Activated CD4-positive, alpha-beta T cell treated with anti-CD3 and anti-CD28 coated beads, Interleukin-2, amount 50 U/mL, for 16 hours (primary cell): ENCODE measurements around the gene CTIF.

ENCODE experiments used
- DNase-seq: peaks from one replicate; pipeline ENCODE4 v3.0.0-alpha.2; 2020

Gene CTIF

DNA sequence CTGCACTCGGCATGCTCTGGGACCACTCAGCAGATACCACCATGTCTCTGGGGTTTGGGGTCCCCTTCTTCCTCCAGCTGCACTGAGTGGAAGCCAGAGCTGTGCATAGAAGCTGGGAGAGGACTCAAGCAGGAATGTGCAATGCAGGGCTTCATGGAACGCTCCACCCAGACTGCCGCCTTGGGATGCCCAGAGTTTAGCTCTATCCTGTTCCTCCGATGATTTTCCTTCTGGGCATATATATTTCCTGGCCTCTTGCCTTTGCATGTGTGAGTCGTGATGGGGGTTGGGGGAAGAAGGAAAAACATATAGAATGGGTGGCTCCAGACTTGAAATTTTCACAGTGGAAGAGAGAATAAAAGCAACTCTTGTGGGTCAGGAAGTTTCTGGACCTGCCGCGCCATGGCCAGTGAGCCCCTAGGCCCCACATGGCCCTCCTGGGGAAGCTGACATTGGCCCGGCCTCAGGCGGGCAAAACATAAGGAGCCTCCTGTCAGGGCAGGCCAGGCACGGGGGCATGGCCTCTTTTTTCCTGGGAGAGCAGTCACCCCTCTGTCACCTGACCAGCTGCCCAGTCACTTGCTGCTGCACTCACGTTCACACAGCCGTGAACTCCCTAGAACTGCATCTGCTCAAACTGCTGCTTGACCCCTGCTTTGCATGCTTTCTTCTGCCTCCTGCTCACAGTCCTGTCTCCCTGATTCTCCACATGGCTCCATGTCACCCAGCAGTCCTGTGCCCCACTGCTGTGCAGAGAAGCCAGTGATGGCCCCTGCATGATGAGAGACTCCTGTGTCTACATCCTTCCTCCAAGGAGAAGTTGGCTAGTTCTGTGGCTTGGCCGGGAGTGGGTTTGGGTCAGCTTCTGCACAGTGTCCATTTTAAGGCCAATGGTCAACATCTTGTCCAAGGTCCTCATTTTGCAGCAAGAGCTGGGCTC lies 197.8 kb downstream of the CTIF start:
- DNase-seq, result no peak

DNA sequence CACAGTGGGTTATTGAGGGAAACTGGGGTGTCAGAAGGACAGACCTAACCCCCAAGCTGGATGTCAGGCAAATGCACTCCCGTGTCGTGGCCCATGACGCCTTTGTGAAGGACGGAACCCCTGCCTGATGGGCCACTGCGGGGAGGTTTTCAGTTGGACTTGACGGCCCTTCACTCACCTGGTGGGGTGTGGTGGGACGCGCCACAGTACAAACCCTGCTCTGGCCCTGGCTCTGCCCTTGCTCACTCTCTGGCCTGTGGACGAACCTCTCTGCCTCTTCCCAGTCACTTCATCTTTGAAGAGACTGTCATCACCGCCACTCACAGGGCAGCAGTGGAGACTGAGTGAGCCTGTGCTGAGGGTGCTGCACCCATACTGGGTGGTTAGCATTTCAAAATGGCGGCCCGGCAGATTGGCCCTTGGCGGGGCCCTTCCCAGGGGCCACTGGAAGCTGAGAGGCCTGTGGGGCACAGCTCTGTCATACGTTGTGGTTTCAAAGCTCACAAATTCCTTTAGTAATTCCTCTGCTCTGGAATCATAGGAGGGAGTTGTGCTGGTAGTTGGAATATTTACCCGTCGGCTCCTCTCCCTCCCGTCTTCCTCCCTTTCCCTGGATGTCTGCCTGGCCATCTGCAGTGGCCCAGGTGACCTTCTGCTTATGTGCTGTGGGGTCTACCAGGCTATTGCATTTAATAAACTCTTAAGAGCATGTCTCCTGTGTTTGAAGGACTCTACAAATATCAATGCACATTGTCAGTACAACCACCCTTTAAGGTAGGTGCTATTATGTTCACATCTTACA lies 200.6 kb downstream of the CTIF start:
- DNase-seq, result no peak

DNA sequence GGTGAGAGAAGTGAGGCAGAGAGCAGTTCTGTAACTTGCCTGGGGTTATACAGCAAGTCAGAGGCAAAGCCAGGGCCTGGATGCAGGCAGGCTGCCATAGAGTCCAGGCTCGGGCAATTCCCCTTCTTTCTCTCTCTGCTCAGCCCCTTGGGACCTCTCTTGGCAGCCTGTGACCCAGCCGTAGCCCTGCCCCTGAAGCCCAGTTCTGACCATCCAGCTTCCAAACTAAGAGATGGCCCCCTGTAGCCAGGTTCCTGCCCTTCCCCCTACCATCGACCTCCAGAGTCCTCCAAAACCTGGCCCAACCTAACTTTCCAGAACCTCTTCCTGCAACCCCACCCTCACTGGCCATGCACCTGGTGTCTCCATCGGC lies 201.2 kb downstream of the CTIF start:
- DNase-seq, result no peak

DNA sequence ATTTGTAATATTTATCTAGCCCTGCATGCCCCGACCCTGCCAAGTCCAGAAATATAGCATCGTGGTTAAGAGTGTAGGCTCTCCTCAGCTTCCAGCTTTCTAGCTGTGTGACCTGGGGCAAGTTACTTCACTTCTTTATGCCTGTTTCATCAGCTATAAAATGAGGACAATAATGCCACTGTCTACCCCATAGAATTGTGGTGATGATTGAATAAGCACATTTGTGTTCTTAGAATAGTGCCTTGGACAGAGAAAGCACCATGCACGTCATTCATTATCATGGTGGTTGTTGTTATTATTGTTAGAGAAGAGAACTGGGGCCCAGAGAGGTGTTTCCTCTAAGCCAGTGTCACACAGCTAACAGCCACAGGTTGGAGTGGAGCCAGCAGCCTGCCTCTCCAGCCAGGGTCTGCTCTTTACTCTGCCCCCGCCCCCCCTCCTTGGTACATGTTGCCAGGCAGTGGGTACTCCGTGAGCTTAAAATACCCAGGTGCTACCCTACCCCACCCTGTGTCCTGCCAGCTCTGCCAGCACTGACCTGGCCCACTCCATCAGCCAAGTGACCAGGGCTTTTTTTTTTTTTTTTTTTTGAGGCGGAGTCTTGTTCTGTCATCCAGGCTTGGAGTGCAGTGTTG lies 202.1 kb downstream of the CTIF start:
- no peak for DNase-seq

DNA sequence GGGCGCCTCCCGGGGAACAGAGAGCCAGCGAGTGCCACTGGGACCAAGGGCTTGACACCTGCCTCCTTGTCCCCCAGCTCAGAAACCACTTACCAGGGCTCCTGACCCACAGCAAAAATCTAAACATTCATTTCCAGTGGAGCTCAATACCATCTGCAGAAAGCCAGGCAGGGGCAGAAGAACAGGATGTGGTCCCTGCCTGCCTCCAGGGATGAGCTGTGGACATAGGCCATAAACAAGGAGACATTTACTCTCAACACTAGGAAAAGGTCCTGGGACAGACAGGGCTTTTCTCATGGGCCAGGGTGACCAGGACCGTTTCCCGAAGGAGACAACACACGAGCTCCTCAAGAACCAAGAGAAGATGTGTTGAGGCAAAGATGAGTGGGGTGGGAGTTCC lies 203.0 kb downstream of the CTIF start:
- DNase-seq, result no peak

DNA sequence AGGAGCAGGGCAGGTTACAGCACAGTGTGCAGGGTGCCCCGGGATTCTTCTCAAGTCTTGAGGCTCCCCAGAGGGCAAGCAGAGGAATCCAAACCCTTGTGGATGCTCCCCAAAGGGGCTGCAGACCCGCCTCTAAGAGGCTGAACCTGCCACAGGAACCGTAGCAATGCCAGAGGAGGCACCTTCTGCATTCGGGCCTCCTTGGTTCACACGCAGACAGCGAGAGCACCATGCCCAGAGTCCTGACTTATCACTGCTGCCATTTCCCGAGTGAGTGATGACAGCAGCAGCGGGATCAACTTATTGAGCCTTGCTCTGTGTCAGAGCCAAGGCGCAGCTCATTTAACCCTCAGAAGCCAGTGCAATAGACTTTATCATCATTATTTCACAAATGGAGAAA lies 203.5 kb downstream of the CTIF start:
- DNase-seq, result no peak

DNA sequence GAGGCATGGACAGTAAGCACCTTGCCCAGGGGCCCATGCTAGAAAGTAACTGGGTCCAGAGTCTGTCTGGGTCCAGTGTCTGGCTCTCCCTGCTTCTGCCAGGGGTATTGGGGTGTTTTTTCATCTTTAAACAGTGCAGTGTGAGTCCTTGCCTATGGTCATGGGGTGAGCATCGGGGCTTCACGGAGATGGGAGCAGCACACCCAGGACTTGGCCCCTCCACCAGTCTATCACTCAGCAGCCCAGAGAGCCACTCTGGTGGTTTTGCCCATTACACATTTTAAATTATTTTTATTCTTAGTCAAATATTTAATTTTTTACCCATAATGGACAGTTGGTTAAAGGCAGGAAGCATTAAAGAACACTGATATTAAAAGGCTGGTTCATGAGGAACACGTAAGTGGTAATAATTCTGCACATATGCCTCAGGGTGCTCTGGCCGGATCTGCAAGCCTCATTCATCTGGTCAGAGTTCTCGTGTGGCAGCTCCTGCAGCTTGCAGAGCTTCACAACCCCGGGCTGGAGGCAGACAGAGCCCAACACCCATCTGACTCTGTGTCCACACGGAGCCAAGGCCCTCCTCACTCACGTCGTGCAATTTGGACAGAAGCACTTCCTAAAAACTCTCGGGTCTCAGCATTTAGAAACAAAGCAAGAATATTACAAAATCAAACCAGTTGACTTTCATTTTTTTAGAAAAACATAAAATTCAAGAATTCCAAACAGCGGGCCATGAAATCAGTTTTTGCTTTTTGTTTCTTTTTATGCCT lies 204.1 kb downstream of the CTIF start:
- DNase-seq, result no peak

DNA sequence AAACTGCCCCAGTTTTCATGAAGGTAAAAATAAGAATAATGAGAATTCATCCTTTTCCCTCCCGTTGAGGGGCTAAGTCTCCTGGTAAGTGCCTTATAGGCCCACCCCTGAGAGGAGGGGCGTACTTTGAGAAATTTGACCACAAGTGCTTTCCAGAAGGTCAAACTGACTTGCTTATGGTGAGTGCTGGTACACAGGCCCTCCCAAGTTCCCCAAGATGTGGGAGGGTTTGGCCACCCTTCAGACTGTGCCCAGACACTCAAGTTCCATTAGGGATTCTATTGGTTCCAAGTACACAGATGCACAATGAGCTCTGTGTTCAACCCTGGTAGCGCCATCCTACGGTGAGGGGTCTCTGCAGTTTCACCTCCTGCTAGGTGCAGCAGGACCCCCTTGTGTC lies 205.1 kb downstream of the CTIF start:
- DNase-seq, result no peak

DNA sequence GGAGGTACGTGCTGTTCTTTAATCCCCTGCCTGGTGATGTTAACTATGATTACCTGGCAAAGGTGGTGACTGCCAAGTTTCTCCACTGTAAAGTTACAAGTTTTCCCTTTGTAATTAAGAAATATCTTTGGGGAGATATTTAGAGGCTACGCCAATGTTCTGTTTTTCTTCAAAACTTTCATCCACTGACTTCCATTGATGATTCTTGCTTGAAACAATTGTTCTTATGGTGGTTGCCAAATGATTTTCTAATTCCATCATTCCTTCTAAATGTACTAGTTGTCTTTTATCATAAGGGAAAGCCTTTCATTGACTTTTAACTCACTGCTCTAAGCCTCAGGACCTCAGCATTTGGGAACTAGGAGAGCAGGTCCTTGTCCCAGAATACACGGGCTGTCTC lies 206.5 kb downstream of the CTIF start:
- no peak for DNase-seq

DNA sequence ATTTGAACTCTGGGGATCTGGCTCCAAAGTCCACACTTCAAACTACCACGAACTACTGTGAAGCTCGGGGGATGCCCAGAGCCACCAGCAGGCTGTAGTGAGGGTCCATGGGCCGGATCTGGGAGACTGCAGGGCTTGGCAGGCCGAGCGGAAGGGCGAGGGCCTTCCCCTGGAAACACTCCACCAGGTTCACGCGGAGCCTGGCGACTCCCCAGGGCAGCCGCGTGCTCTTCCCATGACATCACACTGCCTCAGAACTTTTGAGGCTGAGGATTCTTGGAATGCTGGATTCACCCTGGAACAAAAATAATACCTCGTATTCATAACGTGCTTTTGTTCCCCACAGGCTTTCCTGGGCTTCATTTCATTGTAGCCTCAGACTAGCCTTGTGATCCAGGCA lies 210.9 kb downstream of the CTIF start:
- no peak for DNase-seq

DNA sequence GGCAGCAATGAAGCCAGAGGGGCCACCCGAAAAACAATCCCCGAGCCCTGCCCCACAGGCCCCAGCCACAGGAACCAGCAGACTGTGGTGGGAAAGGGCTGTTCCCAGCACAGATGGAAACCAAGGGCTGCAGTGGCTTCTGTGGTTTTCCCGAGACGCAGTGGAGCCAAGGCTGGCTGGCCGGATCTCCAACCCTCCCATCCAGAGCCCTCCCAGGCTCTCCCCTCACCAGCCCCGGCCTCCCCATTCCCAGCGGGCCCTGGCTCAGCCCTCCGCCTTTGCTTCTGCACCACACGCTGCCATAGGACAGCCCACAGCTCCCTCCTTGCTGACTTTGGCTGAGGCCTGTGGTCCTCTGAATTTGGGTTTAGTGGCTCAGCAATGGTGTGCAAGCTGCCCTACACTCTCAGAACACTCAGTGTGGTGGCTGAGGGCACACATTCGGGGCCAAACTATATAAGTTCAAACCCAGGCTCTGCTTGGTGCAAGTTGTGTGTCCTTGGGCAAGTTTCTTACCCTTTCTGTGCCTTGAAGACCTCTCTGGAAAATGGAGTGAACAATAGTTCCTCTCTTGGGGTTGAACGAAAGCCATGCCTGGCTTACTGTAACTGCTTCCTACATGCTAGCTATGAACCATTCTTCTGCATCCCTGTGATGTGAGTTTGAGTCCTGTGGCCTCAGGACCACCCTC lies 211.8 kb downstream of the CTIF start:
- no peak for DNase-seq

DNA sequence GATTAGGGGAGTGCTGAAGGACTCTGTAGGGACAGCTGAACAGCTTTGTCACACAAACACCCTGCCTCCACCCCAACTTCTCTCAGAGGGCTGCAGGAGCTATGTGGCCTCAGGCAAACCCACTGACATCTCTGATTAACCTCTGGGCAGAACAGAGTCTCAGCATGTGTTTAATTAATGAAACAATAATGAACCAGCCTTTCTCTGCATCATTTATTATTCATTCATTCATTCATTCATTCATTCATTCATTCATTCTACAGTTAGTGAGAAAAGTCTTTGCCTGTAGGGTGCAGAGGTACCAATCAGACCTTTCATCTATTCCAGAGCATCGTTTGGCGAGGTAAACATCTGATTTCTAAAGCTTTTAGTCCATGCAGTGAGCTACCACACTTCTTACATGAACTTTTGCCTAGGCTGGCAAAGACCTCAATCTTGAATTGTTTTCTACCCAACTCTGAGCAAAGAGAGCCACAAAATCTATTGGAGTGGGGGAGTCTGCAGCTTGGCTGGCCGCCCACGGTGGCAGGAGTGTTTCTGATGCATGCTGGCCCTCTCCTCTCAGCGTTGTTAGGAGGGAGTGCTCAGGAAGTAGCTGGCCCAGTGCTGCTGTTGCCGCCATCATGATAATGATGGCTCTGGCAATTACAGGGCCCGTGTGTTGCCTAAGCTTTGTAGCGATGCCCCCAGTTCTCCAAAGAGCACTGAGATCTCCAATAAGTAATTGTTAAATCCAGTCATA lies 213.1 kb downstream of the CTIF start:
- DNase-seq, result no peak

DNA sequence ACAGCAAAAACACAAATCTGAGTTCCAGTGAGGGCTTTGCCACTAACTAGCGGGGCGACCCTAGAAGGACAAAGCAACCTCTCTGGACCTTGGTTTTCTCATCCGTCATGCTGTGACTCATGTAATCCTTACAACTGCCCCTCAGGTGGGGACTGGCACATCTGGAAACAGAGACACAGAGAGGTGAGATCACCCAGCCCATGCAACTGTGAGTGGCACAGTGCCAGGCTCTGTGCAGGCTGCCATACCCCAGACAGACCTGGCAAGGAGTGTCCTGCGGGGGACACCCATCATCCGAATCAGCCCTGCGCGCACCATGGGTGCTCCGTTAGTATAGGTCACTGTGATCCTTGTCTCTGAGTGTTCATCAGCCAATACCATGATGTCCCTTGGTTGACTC lies 213.6 kb downstream of the CTIF start:
- no peak for DNase-seq

DNA sequence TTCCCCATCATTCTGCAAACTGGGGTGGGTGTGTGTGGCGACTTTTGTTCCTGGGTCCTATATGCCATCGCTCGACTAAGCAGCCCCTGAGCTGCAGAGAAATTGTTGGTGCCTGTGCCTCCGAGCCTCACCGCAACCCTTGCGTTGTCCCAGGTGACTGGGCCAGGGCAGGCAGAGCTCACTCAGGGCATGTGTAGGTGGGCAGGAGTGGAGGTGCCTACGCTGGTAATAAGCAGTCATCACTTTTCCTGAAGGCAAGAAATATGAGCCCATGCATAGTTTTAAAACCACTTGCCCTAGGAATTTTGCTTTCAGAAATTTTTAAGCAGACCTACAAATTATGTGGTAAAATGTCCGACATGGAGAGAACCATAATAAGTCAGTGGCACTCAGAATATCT lies 214.1 kb downstream of the CTIF start:
- DNase-seq, result no peak

DNA sequence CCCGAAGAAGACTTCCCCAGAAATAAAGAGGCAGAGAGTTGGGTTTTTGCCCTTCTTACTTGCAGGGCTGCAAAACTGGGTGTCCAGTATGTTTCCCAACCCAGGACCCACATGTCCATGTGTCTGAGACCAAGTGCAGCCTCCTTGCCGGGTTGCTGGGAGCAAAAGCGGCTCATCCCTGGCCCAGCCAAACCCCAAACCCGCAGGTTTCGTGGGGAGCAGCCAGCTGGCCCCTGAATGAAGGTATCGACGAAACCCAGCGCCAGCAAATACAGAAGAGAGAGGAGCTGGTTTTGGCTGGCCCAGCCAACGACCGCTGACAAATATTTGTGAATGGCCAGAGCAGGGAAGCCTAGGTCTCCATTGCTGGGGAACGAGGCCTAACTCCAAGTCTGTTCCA lies 214.9 kb downstream of the CTIF start:
- DNase-seq, result no peak

DNA sequence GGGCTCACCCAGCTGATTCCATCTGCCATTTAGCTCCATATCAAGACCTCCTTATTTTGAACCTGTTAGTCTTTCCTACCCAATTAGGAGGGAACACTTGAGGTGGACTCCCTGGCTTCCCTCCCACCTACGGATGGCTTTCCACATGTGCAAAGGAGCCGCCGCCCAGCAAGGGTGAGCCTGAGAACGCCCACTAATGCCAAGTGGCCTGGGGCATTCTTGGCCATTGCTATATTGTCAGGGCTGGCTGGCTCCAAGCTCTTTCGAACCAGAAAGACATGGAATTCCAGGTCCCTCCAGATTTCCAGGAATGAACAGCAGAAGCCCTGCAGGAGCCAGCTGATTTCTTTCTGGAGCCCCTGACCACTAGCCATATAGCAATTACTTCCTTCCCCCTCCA lies 215.7 kb downstream of the CTIF start:
- DNase-seq, result no peak

DNA sequence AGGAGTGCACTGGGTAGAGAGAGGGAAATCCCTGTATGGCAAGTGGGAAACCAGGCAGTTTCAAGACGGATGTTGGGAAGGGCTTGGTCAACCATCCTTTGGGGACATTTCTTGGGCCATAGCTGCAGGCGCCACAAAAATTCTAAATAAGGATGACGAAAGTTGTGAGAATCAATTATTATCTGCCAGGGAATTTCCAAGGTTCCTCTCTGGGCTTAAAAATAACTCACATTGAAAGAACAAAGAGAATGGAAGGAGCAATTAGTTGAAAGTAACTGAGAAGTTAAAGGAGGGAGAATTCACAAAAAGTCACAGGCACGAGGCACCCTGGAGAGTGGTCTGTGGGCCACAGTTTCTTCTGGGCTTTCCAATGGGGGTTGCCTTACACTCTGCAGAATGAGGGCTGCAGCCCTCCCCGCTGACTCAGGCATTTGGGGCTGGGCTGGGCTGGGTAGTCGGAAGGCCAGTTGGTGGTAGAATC lies 216.2 kb downstream of the CTIF start:
- DNase-seq, result no peak

DNA sequence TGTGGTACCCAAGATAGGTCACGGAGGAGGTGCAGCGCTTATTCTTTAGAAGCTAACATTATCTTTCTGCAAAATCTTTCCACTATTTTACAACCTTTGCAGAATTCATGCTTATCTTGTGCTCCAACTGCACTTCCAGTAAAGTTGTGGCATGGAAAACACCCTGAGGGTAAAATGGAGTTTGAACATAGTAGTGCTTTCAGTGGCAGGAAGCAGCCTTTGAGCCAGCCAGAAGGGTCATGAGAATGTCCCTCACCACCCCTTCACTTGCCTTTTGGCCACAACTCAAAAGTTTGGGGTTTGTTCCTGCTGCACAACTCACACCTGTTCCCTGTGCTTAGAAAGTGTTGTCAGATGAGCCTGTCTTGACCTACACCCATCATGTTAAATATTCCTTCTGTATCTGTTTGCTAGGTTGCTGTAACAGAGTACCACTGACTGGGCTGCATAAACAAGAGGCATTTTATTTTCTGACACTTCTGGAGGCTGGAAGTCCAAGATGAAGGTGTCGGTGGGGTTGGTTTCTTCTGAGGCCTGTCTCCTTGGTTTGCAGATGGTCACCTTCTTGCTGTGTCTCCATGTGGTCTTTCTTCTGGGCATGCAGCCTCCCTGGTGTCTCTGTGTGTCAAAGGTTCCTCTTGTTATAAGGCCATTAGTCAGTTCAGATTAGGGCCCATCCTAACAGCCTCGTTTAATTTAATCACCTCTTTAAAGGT lies 217.8 kb downstream of the CTIF start:
- DNase-seq, result no peak

DNA sequence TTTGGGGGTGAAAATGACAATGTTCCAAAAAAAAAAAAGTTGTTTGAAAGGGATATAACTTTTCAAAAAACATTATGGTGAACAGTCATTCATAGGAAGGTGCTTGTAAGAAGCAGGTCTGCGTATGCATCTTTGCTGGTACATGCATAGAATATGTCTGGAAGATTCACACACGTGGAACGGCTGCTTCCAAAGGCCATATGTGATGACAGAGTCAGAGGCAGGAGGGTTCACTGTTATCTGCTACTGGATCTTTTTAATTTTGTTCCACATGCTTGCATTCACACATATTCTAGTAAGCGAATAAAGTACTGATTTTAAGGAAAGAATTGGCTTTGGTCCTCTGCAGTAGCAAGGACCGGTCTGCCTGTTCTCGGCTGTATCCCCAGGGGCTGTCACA lies 218.5 kb downstream of the CTIF start:
- no peak for DNase-seq

DNA sequence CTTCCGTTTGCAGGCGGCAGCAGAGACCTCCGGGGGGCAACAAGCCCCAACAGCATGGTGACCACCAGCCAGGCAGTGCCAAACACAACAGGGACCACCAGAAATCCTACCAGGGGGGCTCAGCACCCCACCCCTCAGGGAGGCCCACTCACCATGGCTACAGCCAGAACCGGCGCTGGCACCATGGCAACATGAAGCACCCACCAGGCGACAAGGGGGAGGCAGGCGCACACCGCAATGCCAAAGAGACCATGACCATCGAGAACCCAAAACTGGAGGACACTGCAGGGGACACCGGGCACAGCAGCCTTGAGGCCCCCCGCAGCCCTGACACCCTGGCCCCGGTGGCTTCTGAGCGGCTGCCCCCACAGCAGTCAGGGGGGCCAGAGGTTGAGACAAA lies 219.1 kb downstream of the CTIF start:
- DNase-seq, result no peak

DNA sequence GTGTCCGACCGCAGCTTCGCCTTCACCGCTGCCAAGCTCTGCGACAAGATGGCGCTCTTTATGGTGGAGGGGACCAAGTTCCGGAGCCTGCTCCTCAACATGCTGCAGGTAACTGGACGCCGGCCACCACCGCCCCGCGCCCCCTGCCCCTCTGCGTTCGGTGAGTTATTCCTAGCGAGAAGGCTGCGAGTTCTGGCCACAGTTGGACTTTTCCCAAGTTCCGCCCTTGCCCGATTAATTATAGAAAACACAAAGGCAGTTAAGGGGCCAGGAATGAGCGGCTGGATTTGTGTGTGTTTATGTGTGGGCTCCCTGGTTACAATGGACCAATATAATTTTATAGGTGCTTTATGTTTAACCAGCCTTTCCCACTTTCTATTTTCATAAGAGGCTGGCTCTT lies 222.8 kb downstream of the CTIF start:
- no peak for DNase-seq
